Left colon (tissue), 2 donors: ENCODE results near the gene TLNRD1. TPM values are rescaled to one million over a fixed set of nuclear protein-coding genes. Genes with fewer than 3 reads are reported as not detected.
"Not testable (repeated sequence)": the region's sequence is repeated elsewhere in the genome, so short reads cannot be mapped to it uniquely, and the experiment has no call there.

Experiments
- ATAC-seq: fragments of 200-7000 bp; cut with Tn5 transposase; one replicate; pipeline ENCODE4 v1.9.1; 2020; ENCODE audit warnings: mild to moderate bottlenecking, moderate library complexity
- DNase-seq, 2 donors: peaks; one replicate each; pipeline ENCODE4 v3.0.0-alpha.2; 2020
- intact Hi-C, 2 donors: fragments of 100-400 bp; cut with DNase I in 1 of 2; cut with micrococcal nuclease in 1 of 2; formaldehyde crosslinking; loops; one replicate each; pipeline versions ENCODE4 v1.11.2 to v1.14.0; 2022; cut with DNase I, micrococcal nuclease
- long read RNA-seq: library from polyadenylated mRNA; unstranded; transcript quantifications from one replicate; pipeline ENCODE4 v2.0.0, GENCODE V29; 2021
- total RNA-seq, 2 donors: library from RNA; stranded (reverse); fragmentation: NEBNext Ultra II Directional; extraction: Animal tissue kit (Norgen Biotek cat#: 25700); gene quantifications; one replicate each; pipeline ENCODE4 v1.2.1, GENCODE V29; 2021
- donor health status: DM: no; HTN: no; CAD: no.
- donor health status: DM: yes; HTN: yes; CAD: no.

Gene TLNRD1
- total RNA-seq, result 10 to 100 TPM; 23.8 to 24.3 TPM
- long read RNA-seq, full-length matches to known transcripts, result 5 of 5 reads
- long read RNA-seq, partial matches to known transcripts, result 0 of 5 reads
- long read RNA-seq, other reads (novel, unspliced or antisense), result 0 of 5 reads

- intact Hi-C loops, result no loop called here
- ATAC-seq, result peak; percentile 83
- DNase-seq, result peak; percentile 94 to 95
Observed at GRCh38 chr15:81000624-81001151, at the start of gene TLNRD1. Gene TLNRD1, plus strand, starts transcription at chr15:81000923. Its CDS starts 1,349 bp downstream, at chr15:81002272.

GRCh38 chr15:80951941-80952340 lies 48.8 kb upstream of the TLNRD1 start:
- ATAC-seq, result no peak
- intact Hi-C loops, result no loop called here
- no peak for DNase-seq

GRCh38 chr15:80953001-80953952 lies 47.4 kb upstream of the TLNRD1 start:
- DNase-seq (no peak), ATAC-seq (no peak)
- intact Hi-C loops, result no loop called here

- intact Hi-C loops, result no loop called here
- DNase-seq (no peak), ATAC-seq (peak; percentile 19)
Observed at GRCh38 chr15:80953953-80954778, 46.6 kb upstream of the TLNRD1 start.

- DNase-seq, intact Hi-C loops, ATAC-seq: not testable (repeated sequence)
Observed at GRCh38 chr15:80955571-80956452, 44.9 kb upstream of the TLNRD1 start.

GRCh38 chr15:80957556-80957955 lies 43.2 kb upstream of the TLNRD1 start:
- ATAC-seq, result no peak
- DNase-seq, result no peak
- intact Hi-C loops, result no loop called here

- intact Hi-C loops, result no loop called here
- no peak for ATAC-seq
Observed at GRCh38 chr15:80957976-80958375, 42.7 kb upstream of the TLNRD1 start.

GRCh38 chr15:80958818-80959495 lies 41.8 kb upstream of the TLNRD1 start:
- DNase-seq, result no peak
- ATAC-seq, result no peak
- intact Hi-C loops, result no loop called here

More at GRCh38 chr15:80957976-80958375, 42.7 kb upstream of the TLNRD1 start:
- DNase-seq, result no peak

GRCh38 chr15:80965454-80965853 lies 35.3 kb upstream of the TLNRD1 start:
- intact Hi-C loops, result loop anchor here in 1 of 2 donors (10.0 kb wide), 1 partner anchor 181 kb away; no protein-coding TSS in a partner anchor
- DNase-seq, ATAC-seq: not testable (repeated sequence)

- no peak for ATAC-seq
- DNase-seq, result no peak
- intact Hi-C loops, result loop anchor here in 1 of 2 donors (10.0 kb wide), 1 partner anchor 182 kb away; no protein-coding TSS in a partner anchor
Observed at GRCh38 chr15:80966431-80967197, 34.1 kb upstream of the TLNRD1 start.

GRCh38 chr15:80967451-80967850 lies 33.3 kb upstream of the TLNRD1 start:
- DNase-seq (no peak), ATAC-seq (no peak)
- intact Hi-C loops, result loop anchor here in 1 of 2 donors (10.0 kb wide), 1 partner anchor 183 kb away; no protein-coding TSS in a partner anchor

- ATAC-seq, result no peak
- intact Hi-C loops, result loop anchor here in 1 of 2 donors (10.0 kb wide), 1 partner anchor 183 kb away; no protein-coding TSS in a partner anchor
- DNase-seq, result no peak
Observed at GRCh38 chr15:80967991-80968510, 32.7 kb upstream of the TLNRD1 start.

- ATAC-seq, result no peak
- no peak for DNase-seq
- intact Hi-C loops, result loop anchor here in 1 of 2 donors (10.0 kb wide), 1 partner anchor 185 kb away; no protein-coding TSS in a partner anchor
Observed at GRCh38 chr15:80969316-80969715, 31.4 kb upstream of the TLNRD1 start.

- intact Hi-C loops, result no loop called here
- peak in 1 of 2 donors; percentile 63 for DNase-seq
- ATAC-seq, result peak; percentile 75
Observed at GRCh38 chr15:80970018-80970657, 30.6 kb upstream of the TLNRD1 start.

- DNase-seq (no peak), ATAC-seq (no peak)
- intact Hi-C loops, result no loop called here
Observed at GRCh38 chr15:80970658-80971057, 30.1 kb upstream of the TLNRD1 start.

GRCh38 chr15:80971143-80971542 lies 29.6 kb upstream of the TLNRD1 start:
- no peak for ATAC-seq
- no peak for DNase-seq
- intact Hi-C loops, result no loop called here
